GM18505 (cell line): ENCODE measurements around the gene GNS.
"Not testable (repeated sequence)": the region's sequence is repeated elsewhere in the genome, so short reads cannot be mapped to it uniquely, and the experiment has no call there.

Experiments used
- ATAC-seq: cut with Tn5 transposase; IDR thresholded peaks from one replicate; pipeline ENCODE4 v1.9.1; 2021; ENCODE audit not compliant: unreplicated experiment
- POLR2A ChIP-seq: IDR thresholded peaks from 4 replicates; pipeline ENCODE4 v1.6.1; 2011; ENCODE audit warnings: borderline replicate concordance; ENCODE audit not compliant: insufficient read depth, insufficient read length; ENCODE audit errors: extremely low read depth

GNS gene

GRCh38 chr12:64791036-64791435, 31.8 kb upstream of the GNS start:
- ATAC-seq, result no peak
- TF ChIP-seq POLR2A, result no peak

GRCh38 chr12:64790166-64790565, 31.0 kb upstream of the GNS start:
- no peak for ATAC-seq
- TF ChIP-seq POLR2A, result no peak

- no peak for TF ChIP-seq POLR2A
- no peak for ATAC-seq
Measured at GRCh38 chr12:64785838-64786237, 26.6 kb upstream of the GNS start.

- no peak for ATAC-seq
- TF ChIP-seq POLR2A, result no peak
Measured at GRCh38 chr12:64782191-64782876, 23.1 kb upstream of the GNS start.

GRCh38 chr12:64781280-64782190, 22.3 kb upstream of the GNS start:
- ATAC-seq, result peak; percentile 27
- TF ChIP-seq POLR2A, result no peak

GRCh38 chr12:64780531-64781279, 21.5 kb upstream of the GNS start:
- no peak for TF ChIP-seq POLR2A
- ATAC-seq, result peak; percentile 51

GRCh38 chr12:64780132-64780530, 20.9 kb upstream of the GNS start:
- ATAC-seq, result peak; percentile 12
- no peak for TF ChIP-seq POLR2A

GRCh38 chr12:64779354-64779974, 20.3 kb upstream of the GNS start:
- no peak for ATAC-seq
- no peak for TF ChIP-seq POLR2A

GRCh38 chr12:64775147-64775736, 16.0 kb upstream of the GNS start:
- ATAC-seq, result not testable (repeated sequence)

- TF ChIP-seq POLR2A, result no peak
- no peak for ATAC-seq
Measured at GRCh38 chr12:64773386-64773785, 14.2 kb upstream of the GNS start.

- no peak for ATAC-seq
- no peak for TF ChIP-seq POLR2A
Measured at GRCh38 chr12:64767495-64767894, 8.3 kb upstream of the GNS start.

GRCh38 chr12:64760808-64761573, 1.8 kb upstream of the GNS start:
- no peak for TF ChIP-seq POLR2A
- ATAC-seq, result no peak
